Sigmoid colon (tissue), 4 donors: ENCODE measurements around the gene ASAP2.

Experiments used
- EP300 ChIP-seq, 4 donors: sonication (generic); formaldehyde crosslinking; IDR thresholded peaks; one replicate each; pipeline ENCODE4 v1.6.1; 2017; ENCODE audit warnings: antibody characterized with exemption in 4 of 4
- POLR2AphosphoS5 ChIP-seq, 4 donors: sonication (generic); formaldehyde crosslinking; IDR thresholded peaks; one replicate each; pipeline ENCODE4 v1.6.1; 2017; ENCODE audit warnings: antibody characterized with exemption in 4 of 4
- TF ChIP-seq, protein P1 (sequence below), 4 experiments: fragments of 450-650 bp in 3 of 4; fragments of 200-600 bp in 1 of 4; IDR thresholded peaks; one replicate each; pipeline ENCODE4 v1.5.1; 2016 to 2019; ENCODE audit warnings: antibody characterized with exemption in 4 of 4, mild to moderate bottlenecking in 3 of 4, moderate library complexity in 2 of 4

DNA sequence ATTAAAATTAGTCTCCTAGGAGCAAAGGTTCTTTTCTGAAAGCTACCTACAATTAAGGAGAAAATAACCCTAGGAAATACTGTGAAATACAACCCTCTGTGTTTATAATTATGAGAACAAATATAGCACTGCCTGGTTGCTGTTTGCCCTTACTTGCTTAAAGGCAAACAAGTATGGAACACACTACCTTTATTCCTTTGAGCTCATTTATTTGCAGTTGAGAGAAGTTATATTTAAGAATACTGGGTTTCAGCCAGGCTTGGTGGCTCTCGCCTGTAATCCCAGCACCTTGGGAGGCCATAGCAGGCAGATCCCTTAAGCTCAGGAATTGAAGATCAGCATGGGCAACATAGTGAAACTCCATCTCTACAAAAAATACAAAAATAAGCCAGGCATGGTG is 244.6 kb downstream of the ASAP2 start:
- TF ChIP-seq POLR2AphosphoS5 (IDR thresholded peaks at IDR 0.05), result no peak
- TF ChIP-seq, protein P1, sequence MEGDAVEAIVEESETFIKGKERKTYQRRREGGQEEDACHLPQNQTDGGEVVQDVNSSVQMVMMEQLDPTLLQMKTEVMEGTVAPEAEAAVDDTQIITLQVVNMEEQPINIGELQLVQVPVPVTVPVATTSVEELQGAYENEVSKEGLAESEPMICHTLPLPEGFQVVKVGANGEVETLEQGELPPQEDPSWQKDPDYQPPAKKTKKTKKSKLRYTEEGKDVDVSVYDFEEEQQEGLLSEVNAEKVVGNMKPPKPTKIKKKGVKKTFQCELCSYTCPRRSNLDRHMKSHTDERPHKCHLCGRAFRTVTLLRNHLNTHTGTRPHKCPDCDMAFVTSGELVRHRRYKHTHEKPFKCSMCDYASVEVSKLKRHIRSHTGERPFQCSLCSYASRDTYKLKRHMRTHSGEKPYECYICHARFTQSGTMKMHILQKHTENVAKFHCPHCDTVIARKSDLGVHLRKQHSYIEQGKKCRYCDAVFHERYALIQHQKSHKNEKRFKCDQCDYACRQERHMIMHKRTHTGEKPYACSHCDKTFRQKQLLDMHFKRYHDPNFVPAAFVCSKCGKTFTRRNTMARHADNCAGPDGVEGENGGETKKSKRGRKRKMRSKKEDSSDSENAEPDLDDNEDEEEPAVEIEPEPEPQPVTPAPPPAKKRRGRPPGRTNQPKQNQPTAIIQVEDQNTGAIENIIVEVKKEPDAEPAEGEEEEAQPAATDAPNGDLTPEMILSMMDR (IDR thresholded peaks at IDR 0.05), result no peak
- TF ChIP-seq EP300 (IDR thresholded peaks at IDR 0.05), result no peak
